ENCODE results near the gene ARHGAP10.

ARHGAP10 gene

DNA sequence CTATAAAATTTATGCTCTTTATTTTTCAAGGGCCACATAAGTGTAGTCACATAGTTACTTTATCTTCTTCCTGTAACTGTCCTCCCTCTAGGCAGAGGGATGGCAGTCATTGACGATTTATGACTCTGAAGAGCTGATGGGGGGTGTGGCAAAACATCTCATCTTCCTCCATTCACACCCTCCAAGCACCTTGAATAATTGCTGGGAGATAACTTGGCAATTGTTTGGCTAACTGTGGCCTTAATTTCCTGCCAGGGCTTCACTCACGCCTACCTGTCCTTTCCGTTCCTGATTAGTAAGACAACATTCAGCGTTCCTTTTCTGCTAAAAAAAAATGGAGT, 329.2 kb downstream of the ARHGAP10 start:
- no peaks in the 10 kb centered on the region for H3K9me3 ChIP-seq
- no peak overlapping the region for H3K4me3 ChIP-seq (ENCODE audit: low read depth, low read length)
- DNase-seq = no peak
- TF ChIP-seq, protein P1, sequence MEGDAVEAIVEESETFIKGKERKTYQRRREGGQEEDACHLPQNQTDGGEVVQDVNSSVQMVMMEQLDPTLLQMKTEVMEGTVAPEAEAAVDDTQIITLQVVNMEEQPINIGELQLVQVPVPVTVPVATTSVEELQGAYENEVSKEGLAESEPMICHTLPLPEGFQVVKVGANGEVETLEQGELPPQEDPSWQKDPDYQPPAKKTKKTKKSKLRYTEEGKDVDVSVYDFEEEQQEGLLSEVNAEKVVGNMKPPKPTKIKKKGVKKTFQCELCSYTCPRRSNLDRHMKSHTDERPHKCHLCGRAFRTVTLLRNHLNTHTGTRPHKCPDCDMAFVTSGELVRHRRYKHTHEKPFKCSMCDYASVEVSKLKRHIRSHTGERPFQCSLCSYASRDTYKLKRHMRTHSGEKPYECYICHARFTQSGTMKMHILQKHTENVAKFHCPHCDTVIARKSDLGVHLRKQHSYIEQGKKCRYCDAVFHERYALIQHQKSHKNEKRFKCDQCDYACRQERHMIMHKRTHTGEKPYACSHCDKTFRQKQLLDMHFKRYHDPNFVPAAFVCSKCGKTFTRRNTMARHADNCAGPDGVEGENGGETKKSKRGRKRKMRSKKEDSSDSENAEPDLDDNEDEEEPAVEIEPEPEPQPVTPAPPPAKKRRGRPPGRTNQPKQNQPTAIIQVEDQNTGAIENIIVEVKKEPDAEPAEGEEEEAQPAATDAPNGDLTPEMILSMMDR (IDR thresholded peaks at IDR 0.05; ENCODE audit: low read depth, low read length) = no peak
- H3K4me1 ChIP-seq = peaks cover 16% of the 10 kb centered on the region
- H3K36me3 ChIP-seq = no peaks in the 10 kb centered on the region
- no peaks in the 10 kb centered on the region for H3K27me3 ChIP-seq

- Histone ChIP-seq H3K4me1 (peaks cover 14% of the 10 kb centered on the region), H3K36me3 (no peaks in the 10 kb centered on the region), H3K9me3 (no peaks in the 10 kb centered on the region), H3K27me3 (no peaks in the 10 kb centered on the region), H3K4me3 (ENCODE audit: low read depth, low read length) (no peak overlapping the region)
- DNase-seq = no peak
- TF ChIP-seq, protein P1 (IDR thresholded peaks at IDR 0.05; ENCODE audit: low read depth, low read length) = no peak
These were observed 329.9 kb downstream of the ARHGAP10 start for GRCh38 chr4:148061795-148062194.

GRCh38 chr4:148062301-148062950, 330.5 kb downstream of the ARHGAP10 start:
- Histone ChIP-seq H3K4me3 (ENCODE audit: low read depth, low read length) (no peak overlapping the region), H3K4me1 (peaks cover 10% of the 10 kb centered on the region), H3K27me3 (no peaks in the 10 kb centered on the region), H3K9me3 (no peaks in the 10 kb centered on the region), H3K36me3 (no peaks in the 10 kb centered on the region)
- TF ChIP-seq, protein P1 (IDR thresholded peaks at IDR 0.05; ENCODE audit: low read depth, low read length) = no peak
- no peak for DNase-seq

DNA sequence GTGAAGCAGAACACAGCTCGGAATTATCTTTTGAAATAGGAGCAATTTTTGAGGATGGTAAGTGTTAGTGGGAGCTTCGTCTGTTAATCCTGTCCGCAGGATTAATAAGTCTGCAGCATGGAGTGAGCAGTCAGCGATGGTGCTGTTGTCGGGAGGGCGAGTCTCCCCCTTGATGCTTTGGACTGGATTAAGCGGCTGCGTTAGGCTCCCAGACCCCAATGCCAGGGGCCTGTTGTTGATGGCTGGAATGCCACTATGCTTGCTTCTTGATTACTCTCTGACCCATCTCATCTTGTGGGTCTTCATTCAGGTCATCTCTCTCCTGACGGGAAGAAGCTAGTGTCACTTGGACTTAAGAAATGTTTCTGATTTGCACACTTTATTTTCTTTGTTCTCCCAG, 332.6 kb downstream of the ARHGAP10 start:
- H3K4me1 ChIP-seq = peaks cover 16% of the 10 kb centered on the region
- no peak overlapping the region for H3K4me3 ChIP-seq (ENCODE audit: low read depth, low read length)
- no peaks in the 10 kb centered on the region for H3K9me3 ChIP-seq
- H3K27me3 ChIP-seq = no peaks in the 10 kb centered on the region
- DNase-seq = no peak
- TF ChIP-seq, protein P1 (IDR thresholded peaks at IDR 0.05; ENCODE audit: low read depth, low read length) = no peak
- H3K36me3 ChIP-seq = no peaks in the 10 kb centered on the region

DNA sequence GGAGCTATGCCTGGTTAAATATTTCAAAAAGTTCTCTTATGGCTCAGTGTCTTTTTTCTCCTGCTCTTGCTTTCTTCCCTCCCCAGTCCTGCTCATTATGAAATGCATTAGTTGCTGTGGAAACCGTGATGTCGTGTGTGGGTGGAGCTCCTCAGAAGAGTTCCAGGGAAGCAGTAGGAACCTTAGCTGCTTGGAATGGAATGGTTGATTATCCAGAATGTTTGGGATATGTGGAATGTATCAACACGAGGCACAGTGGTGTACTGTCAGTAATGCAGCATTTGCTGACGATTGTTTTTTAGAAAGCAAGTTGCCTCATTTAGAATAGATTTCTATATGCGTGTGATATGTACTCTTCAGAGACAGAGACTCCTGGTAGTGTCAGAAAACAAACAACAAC, 333.2 kb downstream of the ARHGAP10 start:
- H3K4me3 ChIP-seq (ENCODE audit: low read depth, low read length) = no peak overlapping the region
- TF ChIP-seq, protein P1 (IDR thresholded peaks at IDR 0.05; ENCODE audit: low read depth, low read length) = no peak
- peaks cover 16% of the 10 kb centered on the region for H3K4me1 ChIP-seq
- H3K9me3 ChIP-seq = no peaks in the 10 kb centered on the region
- no peaks in the 10 kb centered on the region for H3K36me3 ChIP-seq
- no peak for DNase-seq
- H3K27me3 ChIP-seq = no peaks in the 10 kb centered on the region

- TF ChIP-seq, protein P1 (IDR thresholded peaks at IDR 0.05; ENCODE audit: low read depth, low read length) = peak; percentile 8; the same call in 1 of the 2 replicates
- H3K4me3 ChIP-seq (ENCODE audit: low read depth, low read length) = no peak overlapping the region
- H3K4me1 ChIP-seq = peaks cover 16% of the 10 kb centered on the region
- DNase-seq = no peak
- no peaks in the 10 kb centered on the region for H3K9me3 ChIP-seq
- no peaks in the 10 kb centered on the region for H3K36me3 ChIP-seq
- H3K27me3 ChIP-seq = no peaks in the 10 kb centered on the region
These were observed 335.5 kb downstream of the ARHGAP10 start for GRCh38 chr4:148067301-148067916.
